Smooth muscle cell (in vitro differentiated cells): ENCODE data around the gene GNRH2. TPM values are rescaled to one million over a fixed set of nuclear protein-coding genes. Genes with fewer than 3 reads are reported as not detected.

Experiments used
- DNase-seq: peaks from one replicate; lab custom pipeline; 2025; ENCODE audit not compliant: unreplicated experiment; lab: John Stamatoyannopoulos, UW
- H2AFZ ChIP-seq: fragments of 200-600 bp; sonication (generic); 2 replicates; pipeline ENCODE4 v1.6.0; 2016; ENCODE audit warnings: antibody characterized with exemption, low read depth, mild to moderate bottlenecking
- H3F3A ChIP-seq: fragments of 200-600 bp; sonication (generic); 2 replicates; pipeline ENCODE4 v1.6.0; 2017; ENCODE audit warnings: antibody characterized with exemption, low read depth
- H3K27ac ChIP-seq: fragments of 200-600 bp; sonication (generic); 2 replicates; pipeline ENCODE4 v1.5.1; 2016; ENCODE audit warnings: low read depth, mild to moderate bottlenecking
- H3K27me3 ChIP-seq: fragments of 200-600 bp; sonication (generic); 2 replicates; pipeline ENCODE4 v1.6.1; 2016; ENCODE audit warnings: low read depth, mild to moderate bottlenecking
- H3K36me3 ChIP-seq: fragments of 200-600 bp; sonication (generic); 2 replicates; pipeline ENCODE4 v1.5.1; 2016; ENCODE audit warnings: low read depth
- H3K4me1 ChIP-seq: fragments of 200-600 bp; sonication (generic); 2 replicates; pipeline ENCODE4 v1.5.1; 2016; ENCODE audit warnings: low read depth
- H3K4me2 ChIP-seq: fragments of 200-600 bp; sonication (generic); 2 replicates; pipeline ENCODE4 v1.6.0; 2016; ENCODE audit warnings: mild to moderate bottlenecking
- H3K4me3 ChIP-seq: fragments of 200-600 bp; sonication (generic); 2 replicates; pipeline ENCODE4 v1.5.1; 2016; ENCODE audit warnings: mild to moderate bottlenecking
- H3K79me2 ChIP-seq: fragments of 200-600 bp; sonication (generic); 2 replicates; pipeline ENCODE4 v1.6.0; 2016; ENCODE audit warnings: low read depth, mild to moderate bottlenecking
- H3K9ac ChIP-seq: fragments of 200-600 bp; sonication (generic); 2 replicates; pipeline ENCODE4 v1.6.0; 2016; ENCODE audit warnings: low read depth
- H3K9me3 ChIP-seq: fragments of 200-600 bp; sonication (generic); replicated peaks from 2 replicates; pipeline ENCODE4 v1.5.1; 2016; ENCODE audit warnings: low read depth
- H4K20me1 ChIP-seq: fragments of 200-600 bp; sonication (generic); 2 replicates; pipeline ENCODE4 v1.6.0; 2016; ENCODE audit warnings: low read depth
- WGBS: methylation state at CpG from one replicate; pipeline ENCODE4 v1.1.7; 2016; ENCODE audit warnings: low lambda C conversion rate; 5-methylcytosine and 5-hydroxymethylcytosine counted together
- polyA plus RNA-seq: library from polyadenylated mRNA; unstranded; fragments of >200 nt; fragmentation: Nextera tagmentation; extraction: Ambion mirVana; gene quantifications from 2 replicates; pipeline ENCODE4 v1.2.1, GENCODE V29; 2016
- total RNA-seq: library from RNA; depleted of rRNA; stranded (reverse); fragments of >200 nt; gene quantifications from 2 replicates; pipeline ENCODE4 v1.2.3, GENCODE V29; 2014
- TF ChIP-seq, protein P1 (sequence below): fragments of 200-600 bp; sonication (generic); IDR thresholded peaks from 2 replicates; pipeline ENCODE4 v1.5.1; 2017; ENCODE audit warnings: borderline replicate concordance, mild to moderate bottlenecking, antibody characterized with exemption; ENCODE audit not compliant: insufficient read depth, poor library complexity, severe bottlenecking

The GNRH2 gene
- total and polyA plus RNA-seq, 2 experiments from 2014 or later = not detected

DNA sequence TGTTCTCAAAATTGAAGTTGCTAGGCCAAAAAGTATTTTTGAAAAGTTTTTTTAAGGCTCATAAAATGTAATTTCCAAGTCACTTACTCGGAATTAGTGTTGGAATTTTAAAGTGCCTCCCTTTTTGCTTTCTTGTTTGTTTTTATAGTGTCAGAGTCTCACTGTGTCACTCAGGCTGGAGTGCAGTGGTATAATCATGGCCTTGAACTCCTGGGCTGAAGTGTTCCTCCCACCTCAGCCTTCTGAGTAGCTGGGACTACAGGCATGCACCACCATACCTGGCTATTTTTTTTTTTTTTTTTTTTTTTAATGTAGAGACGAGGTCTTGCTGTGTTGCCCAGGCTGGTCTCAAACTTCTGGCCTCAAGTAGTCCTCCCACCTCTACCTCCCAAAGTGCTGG, 40.0 kb upstream of the GNRH2 start:
- Histone ChIP-seq H3K4me3 (no peak overlapping the region), H2AFZ (no peak overlapping the region), H3F3A (peaks cover 4% of the 10 kb centered on the region), H3K27me3 (no peaks in the 10 kb centered on the region), H3K4me2 (no peak overlapping the region), H3K27ac (no peak overlapping the region), H4K20me1 (no peaks in the 10 kb centered on the region), H3K9ac (no peak overlapping the region), H3K79me2 (no peaks in the 10 kb centered on the region), H3K4me1 (no peaks in the 10 kb centered on the region), H3K36me3 (peaks cover 5% of the 10 kb centered on the region), H3K9me3 (no peaks in the 10 kb centered on the region)
- 86% methylated on average over 2 of the region's 2 CpGs for WGBS
- no peak for DNase-seq
- TF ChIP-seq, protein P1, sequence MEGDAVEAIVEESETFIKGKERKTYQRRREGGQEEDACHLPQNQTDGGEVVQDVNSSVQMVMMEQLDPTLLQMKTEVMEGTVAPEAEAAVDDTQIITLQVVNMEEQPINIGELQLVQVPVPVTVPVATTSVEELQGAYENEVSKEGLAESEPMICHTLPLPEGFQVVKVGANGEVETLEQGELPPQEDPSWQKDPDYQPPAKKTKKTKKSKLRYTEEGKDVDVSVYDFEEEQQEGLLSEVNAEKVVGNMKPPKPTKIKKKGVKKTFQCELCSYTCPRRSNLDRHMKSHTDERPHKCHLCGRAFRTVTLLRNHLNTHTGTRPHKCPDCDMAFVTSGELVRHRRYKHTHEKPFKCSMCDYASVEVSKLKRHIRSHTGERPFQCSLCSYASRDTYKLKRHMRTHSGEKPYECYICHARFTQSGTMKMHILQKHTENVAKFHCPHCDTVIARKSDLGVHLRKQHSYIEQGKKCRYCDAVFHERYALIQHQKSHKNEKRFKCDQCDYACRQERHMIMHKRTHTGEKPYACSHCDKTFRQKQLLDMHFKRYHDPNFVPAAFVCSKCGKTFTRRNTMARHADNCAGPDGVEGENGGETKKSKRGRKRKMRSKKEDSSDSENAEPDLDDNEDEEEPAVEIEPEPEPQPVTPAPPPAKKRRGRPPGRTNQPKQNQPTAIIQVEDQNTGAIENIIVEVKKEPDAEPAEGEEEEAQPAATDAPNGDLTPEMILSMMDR = no peak

DNA sequence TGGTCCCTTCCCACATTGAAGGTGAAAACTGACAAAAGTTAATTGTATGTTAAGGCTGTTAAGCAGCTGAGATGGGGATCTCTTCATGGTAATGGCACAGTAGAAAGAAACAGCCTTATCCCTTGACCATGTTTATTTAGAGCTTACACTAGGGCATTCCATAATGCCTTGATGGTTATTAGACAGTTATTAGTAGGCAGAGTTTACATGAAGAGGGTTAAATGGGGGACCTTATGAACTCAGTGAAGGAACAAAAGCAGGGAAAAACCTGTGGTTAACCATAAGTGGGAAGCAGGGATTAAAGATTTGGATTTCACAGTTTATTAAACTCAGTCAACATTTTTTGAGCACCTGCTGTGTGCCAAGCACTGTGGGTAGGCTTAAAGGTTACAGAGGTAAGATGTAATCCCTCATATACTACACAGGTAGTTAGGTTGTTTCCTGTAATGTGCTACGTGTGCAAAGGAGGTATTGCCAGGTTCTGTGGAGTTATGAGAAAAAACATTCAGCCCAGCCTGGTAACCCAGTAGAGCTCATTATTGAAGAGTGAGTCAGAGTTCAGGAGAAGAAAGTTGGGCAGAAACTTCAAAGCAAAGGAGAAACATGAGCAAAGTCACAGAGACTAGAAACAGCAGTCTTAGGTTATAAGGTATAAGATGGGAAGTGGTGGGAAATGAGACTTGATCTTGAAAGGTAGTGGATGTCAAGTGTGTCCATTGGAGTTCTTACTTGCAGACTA, 32.3 kb upstream of the GNRH2 start:
- Histone ChIP-seq H3K4me1 (no peaks in the 10 kb centered on the region), H3K9me3 (no peaks in the 10 kb centered on the region), H3K79me2 (no peaks in the 10 kb centered on the region), H3K4me2 (no peak overlapping the region), H4K20me1 (peaks cover 19% of the 10 kb centered on the region), H3K4me3 (no peak overlapping the region), H3K36me3 (peaks cover 5% of the 10 kb centered on the region), H3K9ac (no peak overlapping the region), H3K27me3 (no peaks in the 10 kb centered on the region), H2AFZ (no peak overlapping the region), H3F3A (peaks cover 4% of the 10 kb centered on the region), H3K27ac (peak overlapping the region; percentile 4)
- no peak for DNase-seq
- WGBS = 48% methylated on average over 1 of the region's 1 CpG
- TF ChIP-seq, protein P1 = no peak

DNA sequence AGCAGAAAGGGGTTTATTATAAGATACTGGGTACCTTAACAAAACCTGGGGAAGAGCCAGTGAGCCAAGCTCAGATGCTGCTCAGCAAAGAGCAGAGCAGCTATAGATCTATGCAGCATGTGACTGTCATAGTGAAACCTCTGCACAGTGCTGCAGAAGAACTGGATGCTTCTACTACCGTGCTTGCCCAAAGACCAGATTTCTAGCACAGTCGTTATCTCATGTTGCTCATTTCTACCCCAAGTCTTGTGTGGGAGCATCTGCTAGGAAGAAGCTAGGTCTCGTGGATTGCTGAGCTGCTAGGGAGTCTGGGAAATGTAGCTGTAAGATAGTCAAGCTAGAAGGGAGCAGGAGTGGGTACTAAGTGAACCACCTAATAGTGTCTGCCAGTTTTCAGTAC, 31.7 kb upstream of the GNRH2 start:
- H3K36me3 ChIP-seq = peaks cover 5% of the 10 kb centered on the region

More for the DNA sequence above, 31.7 kb upstream of the GNRH2 start:
- Histone ChIP-seq H3K79me2 (no peaks in the 10 kb centered on the region), H3K9me3 (no peaks in the 10 kb centered on the region), H4K20me1 (peaks cover 19% of the 10 kb centered on the region), H3K4me3 (no peak overlapping the region), H3K4me1 (no peaks in the 10 kb centered on the region), H3K27ac (no peak overlapping the region), H3F3A (peaks cover 4% of the 10 kb centered on the region), H3K4me2 (no peak overlapping the region), H3K9ac (no peak overlapping the region), H3K27me3 (no peaks in the 10 kb centered on the region), H2AFZ (no peak overlapping the region)
- TF ChIP-seq, protein P1 = no peak
- WGBS = 83% methylated on average over 3 of the region's 3 CpGs
- DNase-seq = no peak
